ENCODE results near the gene NUAK2. TPM values are rescaled to one million over a fixed set of nuclear protein-coding genes. Genes with fewer than 3 reads are reported as not detected.

NUAK2 gene
- total RNA-seq, 1 donor from 2014 or later = 45.7 TPM

- H3K4me3 ChIP-seq (ENCODE audit: low read depth, low read length) = no peak overlapping the region
These were observed 25.5 kb upstream of the NUAK2 start for GRCh38 chr1:205346956-205347574.

GRCh38 chr1:205345761-205346160 lies 24.2 kb upstream of the NUAK2 start:
- H3K4me3 ChIP-seq (ENCODE audit: low read depth, low read length) = no peak overlapping the region
- no peak for DNase-seq (ENCODE audit: low read depth)
- no peak for TF ChIP-seq CTCF (conservative IDR thresholded peaks at IDR 0.05; ENCODE audit: low read depth, low read length)

More at GRCh38 chr1:205346956-205347574, 25.5 kb upstream of the NUAK2 start:
- no peak for TF ChIP-seq CTCF (conservative IDR thresholded peaks at IDR 0.05; ENCODE audit: low read depth, low read length)
- DNase-seq (ENCODE audit: low read depth) = no peak

- DNase-seq (ENCODE audit: low read depth) = no peak
- no peak for TF ChIP-seq CTCF (conservative IDR thresholded peaks at IDR 0.05; ENCODE audit: low read depth, low read length)
- H3K4me3 ChIP-seq (ENCODE audit: low read depth, low read length) = peak overlapping the region; percentile 31
These were observed 22.8 kb upstream of the NUAK2 start for GRCh38 chr1:205344066-205344928.

- TF ChIP-seq CTCF (conservative IDR thresholded peaks at IDR 0.05; ENCODE audit: low read depth, low read length) = no peak
- H3K4me3 ChIP-seq (ENCODE audit: low read depth, low read length) = peak overlapping the region; percentile 31
- no peak for DNase-seq (ENCODE audit: low read depth)
These were observed 22.0 kb upstream of the NUAK2 start for GRCh38 chr1:205343431-205344065.

- DNase-seq (ENCODE audit: low read depth) = no peak
- H3K4me3 ChIP-seq (ENCODE audit: low read depth, low read length) = no peak overlapping the region
- TF ChIP-seq CTCF (conservative IDR thresholded peaks at IDR 0.05; ENCODE audit: low read depth, low read length) = no peak
These were observed 21.4 kb upstream of the NUAK2 start for GRCh38 chr1:205342986-205343385.

GRCh38 chr1:205340676-205341075 lies 19.1 kb upstream of the NUAK2 start:
- TF ChIP-seq CTCF (conservative IDR thresholded peaks at IDR 0.05; ENCODE audit: low read depth, low read length) = no peak
- no peak for DNase-seq (ENCODE audit: low read depth)
- H3K4me3 ChIP-seq (ENCODE audit: low read depth, low read length) = no peak overlapping the region
